ENCODE measurements around the gene GPR89B. TPM values are rescaled to one million over a fixed set of nuclear protein-coding genes. Genes with fewer than 3 reads are reported as not detected.

Gene GPR89B
- total and polyA plus RNA-seq, 9 of the 15 experiments (the other 6 are each of a cell fraction or from before 2014, with no cell fraction given), result 9.3 to 39.3 (median 19.6) TPM

DNA sequence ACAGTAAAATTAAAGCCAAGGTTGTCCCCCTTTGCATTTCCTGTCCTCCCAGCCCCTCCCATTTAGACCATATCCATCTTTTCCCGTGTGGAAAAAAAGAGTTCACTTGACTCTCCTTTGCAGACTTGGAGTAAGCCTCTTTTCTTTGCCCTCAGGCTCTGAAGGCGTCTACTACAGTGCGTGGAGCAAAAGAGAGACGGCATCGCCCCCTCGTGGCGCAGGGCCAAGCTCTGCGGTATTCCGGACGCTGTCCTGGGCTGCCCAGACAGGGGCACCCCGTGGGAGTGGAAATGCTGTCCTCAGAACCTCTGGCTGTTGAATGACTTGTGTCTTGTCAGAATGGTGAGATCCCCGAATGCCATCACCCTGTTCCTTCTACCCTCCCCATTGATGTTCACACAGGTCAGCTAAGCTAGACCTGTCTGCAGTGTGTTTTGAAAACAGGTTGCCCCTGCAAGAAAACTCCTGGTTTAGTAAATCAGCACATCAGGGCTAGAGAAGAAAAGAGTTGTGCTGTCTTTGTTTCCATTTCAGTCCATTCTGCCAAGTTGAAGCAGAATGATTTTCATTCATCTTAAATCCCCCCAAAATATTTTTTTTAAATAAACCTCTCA lies 37.9 kb upstream of the GPR89B start (continued):
- TF ChIP-seq, protein P1, sequence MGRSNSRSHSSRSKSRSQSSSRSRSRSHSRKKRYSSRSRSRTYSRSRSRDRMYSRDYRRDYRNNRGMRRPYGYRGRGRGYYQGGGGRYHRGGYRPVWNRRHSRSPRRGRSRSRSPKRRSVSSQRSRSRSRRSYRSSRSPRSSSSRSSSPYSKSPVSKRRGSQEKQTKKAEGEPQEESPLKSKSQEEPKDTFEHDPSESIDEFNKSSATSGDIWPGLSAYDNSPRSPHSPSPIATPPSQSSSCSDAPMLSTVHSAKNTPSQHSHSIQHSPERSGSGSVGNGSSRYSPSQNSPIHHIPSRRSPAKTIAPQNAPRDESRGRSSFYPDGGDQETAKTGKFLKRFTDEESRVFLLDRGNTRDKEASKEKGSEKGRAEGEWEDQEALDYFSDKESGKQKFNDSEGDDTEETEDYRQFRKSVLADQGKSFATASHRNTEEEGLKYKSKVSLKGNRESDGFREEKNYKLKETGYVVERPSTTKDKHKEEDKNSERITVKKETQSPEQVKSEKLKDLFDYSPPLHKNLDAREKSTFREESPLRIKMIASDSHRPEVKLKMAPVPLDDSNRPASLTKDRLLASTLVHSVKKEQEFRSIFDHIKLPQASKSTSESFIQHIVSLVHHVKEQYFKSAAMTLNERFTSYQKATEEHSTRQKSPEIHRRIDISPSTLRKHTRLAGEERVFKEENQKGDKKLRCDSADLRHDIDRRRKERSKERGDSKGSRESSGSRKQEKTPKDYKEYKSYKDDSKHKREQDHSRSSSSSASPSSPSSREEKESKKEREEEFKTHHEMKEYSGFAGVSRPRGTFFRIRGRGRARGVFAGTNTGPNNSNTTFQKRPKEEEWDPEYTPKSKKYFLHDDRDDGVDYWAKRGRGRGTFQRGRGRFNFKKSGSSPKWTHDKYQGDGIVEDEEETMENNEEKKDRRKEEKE (IDR thresholded peaks at IDR 0.05; ENCODE audit: borderline replicate concordance in 1 of 2, control insufficient read depth in 1 of 2, low read depth in 2 of 2, low read length in 1 of 2), result no peak
- TF ChIP-seq DMBX1 (CRISPR knock-in tag; IDR thresholded peaks at IDR 0.05; ENCODE audit: borderline replicate concordance) (no peak), ZNF143 (CRISPR knock-in tag; IDR thresholded peaks at IDR 0.05) (no peak), POLR2G (IDR thresholded peaks at IDR 0.05; ENCODE audit: low read depth, low read length) (no peak), HDAC1 (IDR thresholded peaks at IDR 0.05) (no peak), ESRRA (IDR thresholded peaks at IDR 0.05; ENCODE audit: borderline replicate concordance, low read depth) (0 out of 2 replicates have a peak, but pooled peaks have one; percentile 20), RAD21 (CRISPR knock-in tag; conservative IDR thresholded peaks at IDR 0.05 in 1 of 2, IDR thresholded peaks at IDR 0.05 in 1 of 2) (peak; percentile 81 to 98), ZNF197 (CRISPR knock-in tag; IDR thresholded peaks at IDR 0.05; ENCODE audit: low read depth) (no peak)
- TF ChIP-seq, protein P2, sequence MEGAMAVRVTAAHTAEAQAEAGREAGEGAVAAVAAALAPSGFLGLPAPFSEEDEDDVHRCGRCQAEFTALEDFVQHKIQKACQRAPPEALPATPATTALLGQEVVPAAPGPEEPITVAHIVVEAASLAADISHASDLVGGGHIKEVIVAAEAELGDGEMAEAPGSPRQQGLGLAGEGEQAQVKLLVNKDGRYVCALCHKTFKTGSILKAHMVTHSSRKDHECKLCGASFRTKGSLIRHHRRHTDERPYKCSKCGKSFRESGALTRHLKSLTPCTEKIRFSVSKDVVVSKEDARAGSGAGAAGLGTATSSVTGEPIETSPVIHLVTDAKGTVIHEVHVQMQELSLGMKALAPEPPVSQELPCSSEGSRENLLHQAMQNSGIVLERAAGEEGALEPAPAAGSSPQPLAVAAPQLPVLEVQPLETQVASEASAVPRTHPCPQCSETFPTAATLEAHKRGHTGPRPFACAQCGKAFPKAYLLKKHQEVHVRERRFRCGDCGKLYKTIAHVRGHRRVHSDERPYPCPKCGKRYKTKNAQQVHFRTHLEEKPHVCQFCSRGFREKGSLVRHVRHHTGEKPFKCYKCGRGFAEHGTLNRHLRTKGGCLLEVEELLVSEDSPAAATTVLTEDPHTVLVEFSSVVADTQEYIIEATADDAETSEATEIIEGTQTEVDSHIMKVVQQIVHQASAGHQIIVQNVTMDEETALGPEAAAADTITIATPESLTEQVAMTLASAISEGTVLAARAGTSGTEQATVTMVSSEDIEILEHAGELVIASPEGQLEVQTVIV (CRISPR knock-in tag; IDR thresholded peaks at IDR 0.05; ENCODE audit: borderline replicate concordance), result no peak
- TF ChIP-seq, protein P3, sequence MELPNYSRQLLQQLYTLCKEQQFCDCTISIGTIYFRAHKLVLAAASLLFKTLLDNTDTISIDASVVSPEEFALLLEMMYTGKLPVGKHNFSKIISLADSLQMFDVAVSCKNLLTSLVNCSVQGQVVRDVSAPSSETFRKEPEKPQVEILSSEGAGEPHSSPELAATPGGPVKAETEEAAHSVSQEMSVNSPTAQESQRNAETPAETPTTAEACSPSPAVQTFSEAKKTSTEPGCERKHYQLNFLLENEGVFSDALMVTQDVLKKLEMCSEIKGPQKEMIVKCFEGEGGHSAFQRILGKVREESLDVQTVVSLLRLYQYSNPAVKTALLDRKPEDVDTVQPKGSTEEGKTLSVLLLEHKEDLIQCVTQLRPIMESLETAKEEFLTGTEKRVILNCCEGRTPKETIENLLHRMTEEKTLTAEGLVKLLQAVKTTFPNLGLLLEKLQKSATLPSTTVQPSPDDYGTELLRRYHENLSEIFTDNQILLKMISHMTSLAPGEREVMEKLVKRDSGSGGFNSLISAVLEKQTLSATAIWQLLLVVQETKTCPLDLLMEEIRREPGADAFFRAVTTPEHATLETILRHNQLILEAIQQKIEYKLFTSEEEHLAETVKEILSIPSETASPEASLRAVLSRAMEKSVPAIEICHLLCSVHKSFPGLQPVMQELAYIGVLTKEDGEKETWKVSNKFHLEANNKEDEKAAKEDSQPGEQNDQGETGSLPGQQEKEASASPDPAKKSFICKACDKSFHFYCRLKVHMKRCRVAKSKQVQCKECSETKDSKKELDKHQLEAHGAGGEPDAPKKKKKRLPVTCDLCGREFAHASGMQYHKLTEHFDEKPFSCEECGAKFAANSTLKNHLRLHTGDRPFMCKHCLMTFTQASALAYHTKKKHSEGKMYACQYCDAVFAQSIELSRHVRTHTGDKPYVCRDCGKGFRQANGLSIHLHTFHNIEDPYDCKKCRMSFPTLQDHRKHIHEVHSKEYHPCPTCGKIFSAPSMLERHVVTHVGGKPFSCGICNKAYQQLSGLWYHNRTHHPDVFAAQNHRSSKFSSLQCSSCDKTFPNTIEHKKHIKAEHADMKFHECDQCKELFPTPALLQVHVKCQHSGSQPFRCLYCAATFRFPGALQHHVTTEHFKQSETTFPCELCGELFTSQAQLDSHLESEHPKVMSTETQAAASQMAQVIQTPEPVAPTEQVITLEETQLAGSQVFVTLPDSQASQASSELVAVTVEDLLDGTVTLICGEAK (IDR thresholded peaks at IDR 0.05), result no peak
- TF ChIP-seq, protein P3 (CRISPR knock-in tag; IDR thresholded peaks at IDR 0.05), result no peak

Data from K562 (cell line).